HG03442 (cell line): Measurements from ENCODE around the gene KRTAP4-7.
"Not testable (repeated sequence)": the region's sequence is repeated elsewhere in the genome, so short reads cannot be mapped to it uniquely, and the experiment has no call there.

Source experiments
- ATAC-seq: cut with Tn5 transposase; IDR thresholded peaks from one replicate; pipeline ENCODE4 v1.9.1; 2021; ENCODE audit warnings: mild to moderate bottlenecking, moderate library complexity; ENCODE audit not compliant: unreplicated experiment

Gene KRTAP4-7

GRCh38 chr17:41108728-41109386, 24.9 kb downstream of the KRTAP4-7 start:
- ATAC-seq, result not testable (repeated sequence)

- ATAC-seq, result no peak
Measured at GRCh38 chr17:41111151-41111885, 27.4 kb downstream of the KRTAP4-7 start.

- no peak for ATAC-seq
Measured at GRCh38 chr17:41116297-41116696, 32.3 kb downstream of the KRTAP4-7 start.

GRCh38 chr17:41117846-41118386, 34.0 kb downstream of the KRTAP4-7 start, which contains the start of gene KRTAP4-11:
Gene KRTAP4-11 (minus strand): TSS chr17:41118373. CDS start chr17:41118315, 58 bp downstream.
- not testable (repeated sequence) for ATAC-seq

- no peak for ATAC-seq
Measured at GRCh38 chr17:41118721-41119120, 34.8 kb downstream of the KRTAP4-7 start.

GRCh38 chr17:41119696-41120690, 36.0 kb downstream of the KRTAP4-7 start:
- ATAC-seq, result not testable (repeated sequence)

GRCh38 chr17:41121742-41122141, 37.8 kb downstream of the KRTAP4-7 start:
- no peak for ATAC-seq

GRCh38 chr17:41123292-41123990, 39.5 kb downstream of the KRTAP4-7 start:
- not testable (repeated sequence) for ATAC-seq

- not testable (repeated sequence) for ATAC-seq
Measured at GRCh38 chr17:41123991-41124371, 40.0 kb downstream of the KRTAP4-7 start, which contains the start of gene KRTAP4-12. Gene KRTAP4-12 (minus strand): TSS chr17:41124182. CDS start chr17:41124122, 60 bp downstream.

GRCh38 chr17:41125064-41125463, 41.1 kb downstream of the KRTAP4-7 start:
- ATAC-seq, result no peak

- ATAC-seq, result no peak
Measured at GRCh38 chr17:41126412-41126811, 42.5 kb downstream of the KRTAP4-7 start.

GRCh38 chr17:41127371-41127770, 43.4 kb downstream of the KRTAP4-7 start:
- ATAC-seq, result no peak

- no peak for ATAC-seq
Measured at GRCh38 chr17:41131979-41132378, 48.0 kb downstream of the KRTAP4-7 start.

GRCh38 chr17:41133880-41134735, 50.2 kb downstream of the KRTAP4-7 start:
- ATAC-seq, result no peak
